OCI-LY1 (cell line): ENCODE data around the gene KEL.

Source experiments
- H2AFZ ChIP-seq: fragments of 200-600 bp; sonication (generic), shearing (Covaris generic); 2 replicates; pipeline ENCODE4 v1.6.0; 2014; ENCODE audit warnings: antibody characterized with exemption, mild to moderate bottlenecking, low read length
- H3F3A ChIP-seq: fragments of 200-600 bp; sonication (generic), shearing (Covaris generic); 2 replicates; pipeline ENCODE4 v1.6.0; 2014; ENCODE audit warnings: mild to moderate bottlenecking, antibody characterized with exemption, low read length, moderate library complexity; ENCODE audit not compliant: insufficient read depth
- H3K27ac ChIP-seq: fragments of 200-600 bp; sonication (generic); 2 replicates; pipeline ENCODE4 v1.5.1; 2014; ENCODE audit warnings: low read length, mixed run types, mild to moderate bottlenecking, low read depth; ENCODE audit not compliant: poor library complexity, severe bottlenecking
- H3K27me3 ChIP-seq: fragments of 200-600 bp; sonication (generic); 2 replicates; pipeline ENCODE4 v1.6.0; 2014; ENCODE audit warnings: antibody characterized with exemption, mild to moderate bottlenecking, low read length, moderate library complexity; ENCODE audit not compliant: insufficient read depth
- H3K36me3 ChIP-seq: fragments of 200-600 bp; sonication (generic); 2 replicates; pipeline ENCODE4 v1.6.1; 2014; ENCODE audit warnings: mild to moderate bottlenecking, antibody characterized with exemption, low read length, moderate library complexity, mixed read lengths; ENCODE audit not compliant: insufficient read depth
- H3K4me1 ChIP-seq: fragments of 200-600 bp; sonication (generic); 2 replicates; pipeline ENCODE4 v1.5.1; 2014; ENCODE audit warnings: mild to moderate bottlenecking, low read length, moderate library complexity; ENCODE audit not compliant: insufficient read depth, severe bottlenecking
- H3K4me2 ChIP-seq: fragments of 200-600 bp; sonication (generic), shearing (Covaris generic); 2 replicates; pipeline ENCODE4 v1.6.1; 2014; ENCODE audit warnings: low read length
- H3K4me3 ChIP-seq: fragments of 200-600 bp; sonication (generic); 2 replicates; pipeline ENCODE4 v1.5.1; 2014; ENCODE audit warnings: low read length, low read depth, mild to moderate bottlenecking, mixed read lengths; ENCODE audit not compliant: poor library complexity, severe bottlenecking
- H3K79me2 ChIP-seq: fragments of 200-600 bp; shearing (Covaris generic); 2 replicates; pipeline ENCODE4 v1.6.1; 2016; ENCODE audit warnings: mixed run types, low read length, mixed read lengths; ENCODE audit not compliant: insufficient read depth
- H3K9ac ChIP-seq: fragments of 200-600 bp; sonication (generic), shearing (Covaris generic); 2 replicates; pipeline ENCODE4 v1.6.1; 2014; ENCODE audit warnings: mild to moderate bottlenecking, low read length, mixed read lengths
- H3K9me2 ChIP-seq: fragments of 200-600 bp; sonication (generic), shearing (Covaris generic); 2 replicates; pipeline ENCODE4 v1.6.1; 2014; ENCODE audit warnings: low read depth, mild to moderate bottlenecking, low read length, mixed read lengths
- H3K9me3 ChIP-seq: fragments of 200-600 bp; shearing (Covaris generic); 2 replicates; pipeline ENCODE4 v1.6.1; 2014; ENCODE audit warnings: low read length, mixed read lengths
- H4K20me1 ChIP-seq: fragments of 200-600 bp; sonication (generic), shearing (Covaris generic); 2 replicates; pipeline ENCODE4 v1.6.0; 2016; ENCODE audit warnings: mild to moderate bottlenecking, low read length; ENCODE audit not compliant: insufficient read depth
- CTCF ChIP-seq: fragments of 200-600 bp; sonication (generic), shearing (Covaris generic); IDR thresholded peaks from 2 replicates; pipeline ENCODE4 v1.5.1; 2017; ENCODE audit warnings: mild to moderate bottlenecking, antibody characterized with exemption, low read length, moderate library complexity, mixed read lengths
- EZH2 ChIP-seq: fragments of 200-600 bp; sonication (generic), shearing (Covaris generic); IDR thresholded peaks from 2 replicates; pipeline ENCODE4 v1.8.0; 2017; ENCODE audit warnings: borderline replicate concordance, mixed run types, mild to moderate bottlenecking, antibody characterized with exemption, low read length, moderate library complexity, mixed read lengths

Gene KEL

GRCh38 chr7:142969183-142969582 lies 7.0 kb upstream of the KEL start:
- no peaks in the 10 kb centered on the region; the same call in 1 of the 2 replicates for H3K27me3 ChIP-seq
- no peaks in the 10 kb centered on the region for H3K9me3 ChIP-seq
- H2AFZ ChIP-seq: no peak overlapping the region
- no peak overlapping the region for H3K27ac ChIP-seq
- no peaks in the 10 kb centered on the region for H3F3A ChIP-seq
- H3K4me3 ChIP-seq: no peak overlapping the region
- TF ChIP-seq EZH2: no peak
- no peak for TF ChIP-seq CTCF
- no peaks in the 10 kb centered on the region for H3K79me2 ChIP-seq
- H4K20me1 ChIP-seq: no peaks in the 10 kb centered on the region
- H3K4me1 ChIP-seq: no peaks in the 10 kb centered on the region
- no peaks in the 10 kb centered on the region for H3K9me2 ChIP-seq
- no peaks in the 10 kb centered on the region for H3K36me3 ChIP-seq
- no peak overlapping the region for H3K4me2 ChIP-seq
- no peak overlapping the region for H3K9ac ChIP-seq

- no peaks in the 10 kb centered on the region for H3K9me2 ChIP-seq
- no peak overlapping the region for H3K27ac ChIP-seq
- no peaks in the 10 kb centered on the region for H3F3A ChIP-seq
- H3K36me3 ChIP-seq: no peaks in the 10 kb centered on the region
- no peak overlapping the region for H3K4me2 ChIP-seq
- no peaks in the 10 kb centered on the region for H3K79me2 ChIP-seq
- no peak overlapping the region for H3K9ac ChIP-seq
- no peak overlapping the region for H2AFZ ChIP-seq
- no peaks in the 10 kb centered on the region for H3K9me3 ChIP-seq
- no peaks in the 10 kb centered on the region; the same call in 1 of the 2 replicates for H3K27me3 ChIP-seq
- TF ChIP-seq CTCF: no peak
- no peak for TF ChIP-seq EZH2
- no peaks in the 10 kb centered on the region for H4K20me1 ChIP-seq
- H3K4me3 ChIP-seq: no peak overlapping the region
- no peaks in the 10 kb centered on the region for H3K4me1 ChIP-seq
Measured at GRCh38 chr7:142968229-142968628, 6.1 kb upstream of the KEL start.

GRCh38 chr7:142964502-142965246 lies 2.5 kb upstream of the KEL start:
- no peak overlapping the region for H2AFZ ChIP-seq
- no peak overlapping the region for H3K4me2 ChIP-seq

More at GRCh38 chr7:142964502-142965246, 2.5 kb upstream of the KEL start:
- H3K9me2 ChIP-seq: no peaks in the 10 kb centered on the region
- H3K79me2 ChIP-seq: no peaks in the 10 kb centered on the region
- H4K20me1 ChIP-seq: no peaks in the 10 kb centered on the region
- no peaks in the 10 kb centered on the region for H3K4me1 ChIP-seq
- H3K36me3 ChIP-seq: no peaks in the 10 kb centered on the region
- H3K9me3 ChIP-seq: no peaks in the 10 kb centered on the region
- H3K27me3 ChIP-seq: no peaks in the 10 kb centered on the region; the same call in 1 of the 2 replicates
- no peak overlapping the region for H3K4me3 ChIP-seq
- H3F3A ChIP-seq: no peaks in the 10 kb centered on the region
- no peak overlapping the region for H3K27ac ChIP-seq
- no peak overlapping the region for H3K9ac ChIP-seq
- TF ChIP-seq EZH2: no peak
- TF ChIP-seq CTCF: no peak
